GM13976 (cell line): ENCODE results near the gene MALAT1.
"Not testable (repeated sequence)": the region's sequence is repeated elsewhere in the genome, so short reads cannot be mapped to it uniquely, and the experiment has no call there.

ENCODE experiments used
- DNase-seq: peaks from one replicate; pipeline ENCODE4 v3.0.0; 2012; ENCODE audit warnings: low spot score
- in situ Hi-C: fragments of 300-500 bp; cut with MboI; formaldehyde crosslinking; loops from one replicate; pipeline ENCODE4 v1.12.0; 2022; ENCODE audit warnings: low sequenced_read_pairs, mixed read lengths, inconsistent platforms; ENCODE audit not compliant: unreplicated experiment
- TF ChIP-seq, protein P1 (sequence below): IDR thresholded peaks from 2 replicates; pipeline ENCODE4 v1.5.1; 2012; ENCODE audit warnings: borderline replicate concordance, mild to moderate bottlenecking; ENCODE audit not compliant: insufficient read depth; ENCODE audit errors: extremely low read depth, missing control alignments, control extremely low read depth

Gene MALAT1

DNA sequence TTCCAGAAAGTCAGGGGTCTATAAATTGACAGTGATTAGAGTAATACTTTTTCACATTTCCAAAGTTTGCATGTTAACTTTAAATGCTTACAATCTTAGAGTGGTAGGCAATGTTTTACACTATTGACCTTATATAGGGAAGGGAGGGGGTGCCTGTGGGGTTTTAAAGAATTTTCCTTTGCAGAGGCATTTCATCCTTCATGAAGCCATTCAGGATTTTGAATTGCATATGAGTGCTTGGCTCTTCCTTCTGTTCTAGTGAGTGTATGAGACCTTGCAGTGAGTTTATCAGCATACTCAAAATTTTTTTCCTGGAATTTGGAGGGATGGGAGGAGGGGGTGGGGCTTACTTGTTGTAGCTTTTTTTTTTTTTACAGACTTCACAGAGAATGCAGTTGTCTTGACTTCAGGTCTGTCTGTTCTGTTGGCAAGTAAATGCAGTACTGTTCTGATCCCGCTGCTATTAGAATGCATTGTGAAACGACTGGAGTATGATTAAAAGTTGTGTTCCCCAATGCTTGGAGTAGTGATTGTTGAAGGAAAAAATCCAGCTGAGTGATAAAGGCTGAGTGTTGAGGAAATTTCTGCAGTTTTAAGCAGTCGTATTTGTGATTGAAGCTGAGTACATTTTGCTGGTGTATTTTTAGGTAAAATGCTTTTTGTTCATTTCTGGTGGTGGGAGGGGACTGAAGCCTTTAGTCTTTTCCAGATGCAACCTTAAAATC, 5.3 kb downstream of the MALAT1 start:
- DNase-seq = no peak
- in situ Hi-C loops = no loop called here
- TF ChIP-seq, protein P1, sequence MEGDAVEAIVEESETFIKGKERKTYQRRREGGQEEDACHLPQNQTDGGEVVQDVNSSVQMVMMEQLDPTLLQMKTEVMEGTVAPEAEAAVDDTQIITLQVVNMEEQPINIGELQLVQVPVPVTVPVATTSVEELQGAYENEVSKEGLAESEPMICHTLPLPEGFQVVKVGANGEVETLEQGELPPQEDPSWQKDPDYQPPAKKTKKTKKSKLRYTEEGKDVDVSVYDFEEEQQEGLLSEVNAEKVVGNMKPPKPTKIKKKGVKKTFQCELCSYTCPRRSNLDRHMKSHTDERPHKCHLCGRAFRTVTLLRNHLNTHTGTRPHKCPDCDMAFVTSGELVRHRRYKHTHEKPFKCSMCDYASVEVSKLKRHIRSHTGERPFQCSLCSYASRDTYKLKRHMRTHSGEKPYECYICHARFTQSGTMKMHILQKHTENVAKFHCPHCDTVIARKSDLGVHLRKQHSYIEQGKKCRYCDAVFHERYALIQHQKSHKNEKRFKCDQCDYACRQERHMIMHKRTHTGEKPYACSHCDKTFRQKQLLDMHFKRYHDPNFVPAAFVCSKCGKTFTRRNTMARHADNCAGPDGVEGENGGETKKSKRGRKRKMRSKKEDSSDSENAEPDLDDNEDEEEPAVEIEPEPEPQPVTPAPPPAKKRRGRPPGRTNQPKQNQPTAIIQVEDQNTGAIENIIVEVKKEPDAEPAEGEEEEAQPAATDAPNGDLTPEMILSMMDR = no peak

DNA sequence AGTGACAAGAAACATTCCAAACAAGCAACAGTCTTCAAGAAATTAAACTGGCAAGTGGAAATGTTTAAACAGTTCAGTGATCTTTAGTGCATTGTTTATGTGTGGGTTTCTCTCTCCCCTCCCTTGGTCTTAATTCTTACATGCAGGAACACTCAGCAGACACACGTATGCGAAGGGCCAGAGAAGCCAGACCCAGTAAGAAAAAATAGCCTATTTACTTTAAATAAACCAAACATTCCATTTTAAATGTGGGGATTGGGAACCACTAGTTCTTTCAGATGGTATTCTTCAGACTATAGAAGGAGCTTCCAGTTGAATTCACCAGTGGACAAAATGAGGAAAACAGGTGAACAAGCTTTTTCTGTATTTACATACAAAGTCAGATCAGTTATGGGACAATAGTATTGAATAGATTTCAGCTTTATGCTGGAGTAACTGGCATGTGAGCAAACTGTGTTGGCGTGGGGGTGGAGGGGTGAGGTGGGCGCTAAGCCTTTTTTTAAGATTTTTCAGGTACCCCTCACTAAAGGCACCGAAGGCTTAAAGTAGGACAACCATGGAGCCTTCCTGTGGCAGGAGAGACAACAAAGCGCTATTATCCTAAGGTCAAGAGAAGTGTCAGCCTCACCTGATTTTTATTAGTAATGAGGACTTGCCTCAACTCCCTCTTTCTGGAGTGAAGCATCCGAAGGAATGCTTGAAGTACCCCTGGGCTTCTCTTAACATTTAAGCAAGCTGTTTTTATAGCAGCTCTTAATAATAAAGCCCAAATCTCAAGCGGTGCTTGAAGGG, 6.0 kb downstream of the MALAT1 start:
- DNase-seq = no peak
- in situ Hi-C loops = loop anchor here (5.0 kb wide), 1 partner anchor 148 kb away; no protein-coding TSS in a partner anchor
- TF ChIP-seq, protein P1 = no peak

DNA sequence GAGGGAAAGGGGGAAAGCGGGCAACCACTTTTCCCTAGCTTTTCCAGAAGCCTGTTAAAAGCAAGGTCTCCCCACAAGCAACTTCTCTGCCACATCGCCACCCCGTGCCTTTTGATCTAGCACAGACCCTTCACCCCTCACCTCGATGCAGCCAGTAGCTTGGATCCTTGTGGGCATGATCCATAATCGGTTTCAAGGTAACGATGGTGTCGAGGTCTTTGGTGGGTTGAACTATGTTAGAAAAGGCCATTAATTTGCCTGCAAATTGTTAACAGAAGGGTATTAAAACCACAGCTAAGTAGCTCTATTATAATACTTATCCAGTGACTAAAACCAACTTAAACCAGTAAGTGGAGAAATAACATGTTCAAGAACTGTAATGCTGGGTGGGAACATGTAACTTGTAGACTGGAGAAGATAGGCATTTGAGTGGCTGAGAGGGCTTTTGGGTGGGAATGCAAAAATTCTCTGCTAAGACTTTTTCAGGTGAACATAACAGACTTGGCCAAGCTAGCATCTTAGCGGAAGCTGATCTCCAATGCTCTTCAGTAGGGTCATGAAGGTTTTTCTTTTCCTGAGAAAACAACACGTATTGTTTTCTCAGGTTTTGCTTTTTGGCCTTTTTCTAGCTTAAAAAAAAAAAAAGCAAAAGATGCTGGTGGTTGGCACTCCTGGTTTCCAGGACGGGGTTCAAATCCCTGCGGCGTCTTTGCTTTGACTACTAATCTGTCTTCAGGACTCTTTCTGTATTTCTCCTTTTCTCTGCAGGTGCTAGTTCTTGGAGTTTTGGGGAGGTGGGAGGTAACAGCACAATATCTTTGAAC, 6.8 kb downstream of the MALAT1 start:
- no peak for DNase-seq
- TF ChIP-seq, protein P1 = no peak
- in situ Hi-C loops = loop anchor here (5.0 kb wide), 1 partner anchor 148 kb away; no protein-coding TSS in a partner anchor

DNA sequence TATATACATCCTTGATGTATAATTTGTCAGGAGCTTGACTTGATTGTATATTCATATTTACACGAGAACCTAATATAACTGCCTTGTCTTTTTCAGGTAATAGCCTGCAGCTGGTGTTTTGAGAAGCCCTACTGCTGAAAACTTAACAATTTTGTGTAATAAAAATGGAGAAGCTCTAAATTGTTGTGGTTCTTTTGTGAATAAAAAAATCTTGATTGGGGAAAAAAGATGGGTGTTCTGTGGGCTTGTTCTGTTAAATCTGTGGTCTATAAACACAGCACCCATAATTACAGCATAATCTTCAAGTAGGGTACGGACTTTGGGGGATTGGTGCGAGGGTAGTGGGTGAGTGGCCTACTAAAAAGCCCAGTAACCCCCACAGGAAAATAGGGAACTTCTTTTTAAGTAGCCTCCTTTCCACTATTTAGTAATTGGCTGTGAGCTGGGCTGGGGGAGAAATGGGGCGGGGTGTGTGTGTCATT, 7.5 kb downstream of the MALAT1 start:
- in situ Hi-C loops = loop anchor here (5.0 kb wide), 1 partner anchor 149 kb away; no protein-coding TSS in a partner anchor
- no peak for DNase-seq
- TF ChIP-seq, protein P1 = no peak

DNA sequence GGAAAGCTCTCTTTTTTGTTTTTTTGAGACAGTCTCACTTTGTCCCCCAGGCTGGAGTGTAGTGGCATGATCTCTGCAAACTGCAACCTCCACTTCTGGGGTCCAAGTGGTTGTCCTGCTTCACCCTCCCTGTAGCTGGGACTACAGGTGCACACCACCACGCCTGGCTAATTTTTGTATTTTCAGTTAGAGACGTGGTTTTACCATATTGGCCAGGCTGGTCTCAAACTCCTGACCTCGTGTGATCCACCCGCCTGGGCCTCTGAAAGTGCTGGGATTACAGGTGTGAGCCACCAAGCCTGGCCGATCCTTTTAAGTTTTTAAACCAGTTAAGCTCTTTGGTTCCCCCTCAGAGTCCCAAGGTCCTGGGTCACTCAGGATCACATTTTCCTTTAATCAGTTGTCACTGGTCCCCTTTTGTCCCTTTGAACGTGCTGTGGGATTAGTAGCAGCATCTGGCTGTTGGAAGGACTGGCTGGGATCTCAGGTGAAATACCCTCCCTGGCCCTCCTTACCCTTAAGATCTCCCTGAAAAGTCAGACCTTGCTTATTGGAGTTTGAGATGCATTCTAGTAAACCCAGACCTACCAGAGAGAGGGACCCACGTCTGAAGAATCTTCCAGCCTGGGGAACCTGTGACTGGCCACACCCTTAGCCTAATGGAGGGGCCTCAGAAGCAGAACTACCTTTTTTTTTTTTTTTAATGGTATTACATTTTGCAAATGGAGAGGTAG, 8.1 kb downstream of the MALAT1 start:
- in situ Hi-C loops = loop anchor here (5.0 kb wide), 1 partner anchor 150 kb away; no protein-coding TSS in a partner anchor
- TF ChIP-seq, protein P1 = no peak
- DNase-seq = no peak

DNA sequence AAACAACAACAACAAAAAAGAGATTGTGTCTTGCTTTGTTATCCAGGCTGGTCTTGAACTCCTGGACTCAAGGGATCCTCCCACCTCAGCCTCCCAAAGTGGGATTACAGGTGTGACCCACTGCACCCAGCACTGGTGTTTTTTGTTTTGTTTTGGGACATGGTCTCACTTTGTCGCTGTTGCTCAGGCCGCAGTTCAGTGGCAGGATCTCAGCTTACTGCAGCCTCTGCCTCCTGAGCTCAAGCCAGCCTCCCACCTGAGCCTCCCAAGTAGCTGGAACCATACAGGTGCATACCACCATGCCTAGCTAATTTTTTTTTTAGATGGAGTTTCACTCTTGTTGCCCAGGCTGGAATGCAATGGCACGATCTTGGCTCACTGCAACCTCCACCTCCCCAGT, 13.5 kb downstream of the MALAT1 start:
- in situ Hi-C loops, DNase-seq: not testable (repeated sequence)
